Measurements from ENCODE around the gene PORCN. TPM values are rescaled to one million over a fixed set of nuclear protein-coding genes. Genes with fewer than 3 reads are reported as not detected.

Gene PORCN
- 10.0 and 11.1 TPM in 2 replicates for total RNA-seq

GRCh38 chrX:48508400-48509244, at the start of gene PORCN:
PORCN (plus strand) TSS chrX:48508992; CDS start chrX:48509821, 829 bp downstream.

GRCh38 chrX:48470110-48470832, 38.5 kb upstream of the PORCN start, which contains the start of gene SLC38A5:
SLC38A5 (minus strand) TSS chrX:48470260; CDS start chrX:48467924, 2,336 bp downstream.

GRCh38 chrX:48475774-48476577, 32.8 kb upstream of the PORCN start, which contains the start of gene FTSJ1:
FTSJ1 (plus strand) TSS chrX:48476199; CDS start chrX:48478048, 1,849 bp downstream.

GRCh38 chrX:48521353-48522243, 12.8 kb downstream of the PORCN start, which contains the start of gene EBP:
EBP (plus strand) TSS chrX:48521808; CDS start chrX:48523772, 1,964 bp downstream.

GRCh38 chrX:48539345-48540027, 30.7 kb downstream of the PORCN start, which contains the start of gene TBC1D25:
TBC1D25 (plus strand) TSS chrX:48539714; CDS start chrX:48539798, 84 bp downstream.

Other genes starting within 250 kb of the PORCN start
- not detected in 2 replicates for gene SSX3, start 152.3 kb upstream of the PORCN start, total RNA-seq
- gene SSX4, start 125.5 kb upstream of the PORCN start, total RNA-seq: not detected in 2 replicates
- gene SSX4B, start 97.0 kb upstream of the PORCN start, total RNA-seq: not detected in 2 replicates
- gene SLC38A5, start 38.7 kb upstream of the PORCN start, total RNA-seq: 23.3 and 40.4 TPM in 2 replicates
- 33.6 and 35.8 TPM in 2 replicates for gene FTSJ1, start 32.8 kb upstream of the PORCN start, total RNA-seq
- 50.1 and 72.2 TPM in 2 replicates for gene EBP, start 12.8 kb downstream of the PORCN start, total RNA-seq
- 3.7 and 5.4 TPM in 2 replicates for gene TBC1D25, start 30.7 kb downstream of the PORCN start, total RNA-seq
- 76.8 and 295 TPM in 2 replicates for gene RBM3, start 65.5 kb downstream of the PORCN start, total RNA-seq
- gene WDR13, start 88.5 kb downstream of the PORCN start, total RNA-seq: 171 and 172 TPM in 2 replicates
- 0.09 TPM in 1 of 2 replicates, not detected in the other for gene WAS, start 174.8 kb downstream of the PORCN start, total RNA-seq
- 0.85 and 1.3 TPM in 2 replicates for gene SUV39H1, start 187.7 kb downstream of the PORCN start, total RNA-seq